Peyer's patch (tissue), 4 donors: ENCODE results near the gene IGDCC3. TPM values are rescaled to one million over a fixed set of nuclear protein-coding genes. Genes with fewer than 3 reads are reported as not detected.
A peak's percentile ranks its signal among the peaks of the same experiment; 100 is the strongest.

Experiments used
- DNase-seq, 3 donors: peaks; one replicate each; pipeline ENCODE4 v3.0.0-alpha.2; 2017 to 2019
- H3K27ac ChIP-seq, 4 donors: fragments of 200-600 bp; sonication (generic); one replicate each; pipeline ENCODE4 v1.5.1; 2016 to 2019
- H3K27me3 ChIP-seq, 2 donors: fragments of 200-600 bp; sonication (generic); one replicate each; pipeline ENCODE4 v1.5.1; 2019
- H3K36me3 ChIP-seq, 3 donors: fragments of 200-600 bp; sonication (generic); one replicate each; pipeline ENCODE4 v1.5.1; 2016 to 2019
- H3K4me1 ChIP-seq, 4 donors: fragments of 200-600 bp; sonication (generic); one replicate each; pipeline ENCODE4 v1.5.1; 2016 to 2019
- H3K4me3 ChIP-seq, 4 donors: fragments of 200-600 bp; sonication (generic); 1 replicate in 3 of 4; 2 replicates in 1 of 4; pipeline ENCODE4 v1.5.1; 2016 to 2019; ENCODE audit warnings: mild to moderate bottlenecking in 1 of 4
- H3K9me3 ChIP-seq, 4 donors: fragments of 200-600 bp; sonication (generic); one replicate each; pipeline ENCODE4 v1.5.1; 2016 to 2019; ENCODE audit warnings: mild to moderate bottlenecking in 1 of 4
- POLR2A ChIP-seq, 2 donors: fragments of 450-650 bp; IDR thresholded peaks; one replicate each; pipeline ENCODE4 v1.5.1; 2017; ENCODE audit warnings: antibody characterized with exemption in 2 of 2, mild to moderate bottlenecking in 2 of 2, moderate library complexity in 2 of 2
- total RNA-seq, 4 donors: library from RNA; depleted of rRNA; stranded (reverse); fragments of >200 nt; gene quantifications; one replicate each; pipeline ENCODE4 v1.1.0, GENCODE V29; 2016
- TF ChIP-seq, protein P1 (sequence below), 6 experiments: fragments of 450-650 bp in 4 of 6; fragments of 200-600 bp in 2 of 6; sonication (generic) in 1 of 6; IDR thresholded peaks; one replicate each; pipeline ENCODE4 v1.5.1; 2017 to 2019; ENCODE audit warnings: antibody characterized with exemption in 6 of 6, mild to moderate bottlenecking in 3 of 6, moderate library complexity in 1 of 6

The IGDCC3 gene
- total RNA-seq, 4 donors from 2014 or later, result not detected

DNA sequence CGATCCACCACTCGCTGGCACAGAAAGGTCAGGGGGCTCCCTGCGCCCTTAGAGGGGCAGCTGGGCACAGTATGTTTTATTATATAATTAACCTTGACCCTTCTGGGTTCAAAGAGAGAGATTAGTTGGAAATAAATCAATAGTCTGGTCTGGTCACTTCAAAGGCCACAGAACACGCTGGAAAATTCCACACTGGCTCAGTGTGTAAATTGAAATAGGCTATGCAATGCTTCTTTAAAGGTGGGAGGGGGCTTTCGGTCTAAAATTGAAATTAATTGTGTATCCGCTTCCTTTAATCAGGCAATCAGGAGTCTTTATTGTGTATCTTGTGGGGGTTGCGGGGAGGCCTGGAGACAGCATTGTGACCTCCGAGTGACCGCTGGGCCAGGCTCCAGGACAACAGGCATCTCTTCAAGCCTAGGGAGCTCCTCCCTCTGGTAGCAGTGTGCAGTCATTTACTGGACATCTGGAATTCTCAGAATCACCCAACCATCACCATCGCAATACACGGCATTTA, 65.3 kb downstream of the IGDCC3 start:
- H3K4me1 ChIP-seq, result no peaks in the 10 kb centered on the region
- H3K27ac ChIP-seq, result no peak overlapping the region
- no peaks in the 10 kb centered on the region for H3K36me3 ChIP-seq
- no peak for TF ChIP-seq POLR2A (IDR thresholded peaks at IDR 0.05)
- TF ChIP-seq, protein P1, sequence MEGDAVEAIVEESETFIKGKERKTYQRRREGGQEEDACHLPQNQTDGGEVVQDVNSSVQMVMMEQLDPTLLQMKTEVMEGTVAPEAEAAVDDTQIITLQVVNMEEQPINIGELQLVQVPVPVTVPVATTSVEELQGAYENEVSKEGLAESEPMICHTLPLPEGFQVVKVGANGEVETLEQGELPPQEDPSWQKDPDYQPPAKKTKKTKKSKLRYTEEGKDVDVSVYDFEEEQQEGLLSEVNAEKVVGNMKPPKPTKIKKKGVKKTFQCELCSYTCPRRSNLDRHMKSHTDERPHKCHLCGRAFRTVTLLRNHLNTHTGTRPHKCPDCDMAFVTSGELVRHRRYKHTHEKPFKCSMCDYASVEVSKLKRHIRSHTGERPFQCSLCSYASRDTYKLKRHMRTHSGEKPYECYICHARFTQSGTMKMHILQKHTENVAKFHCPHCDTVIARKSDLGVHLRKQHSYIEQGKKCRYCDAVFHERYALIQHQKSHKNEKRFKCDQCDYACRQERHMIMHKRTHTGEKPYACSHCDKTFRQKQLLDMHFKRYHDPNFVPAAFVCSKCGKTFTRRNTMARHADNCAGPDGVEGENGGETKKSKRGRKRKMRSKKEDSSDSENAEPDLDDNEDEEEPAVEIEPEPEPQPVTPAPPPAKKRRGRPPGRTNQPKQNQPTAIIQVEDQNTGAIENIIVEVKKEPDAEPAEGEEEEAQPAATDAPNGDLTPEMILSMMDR (IDR thresholded peaks at IDR 0.05), result no peak
- no peak overlapping the region for H3K4me3 ChIP-seq
- DNase-seq, result no peak
- H3K9me3 ChIP-seq, result no peaks in the 10 kb centered on the region
- no peaks in the 10 kb centered on the region for H3K27me3 ChIP-seq

DNA sequence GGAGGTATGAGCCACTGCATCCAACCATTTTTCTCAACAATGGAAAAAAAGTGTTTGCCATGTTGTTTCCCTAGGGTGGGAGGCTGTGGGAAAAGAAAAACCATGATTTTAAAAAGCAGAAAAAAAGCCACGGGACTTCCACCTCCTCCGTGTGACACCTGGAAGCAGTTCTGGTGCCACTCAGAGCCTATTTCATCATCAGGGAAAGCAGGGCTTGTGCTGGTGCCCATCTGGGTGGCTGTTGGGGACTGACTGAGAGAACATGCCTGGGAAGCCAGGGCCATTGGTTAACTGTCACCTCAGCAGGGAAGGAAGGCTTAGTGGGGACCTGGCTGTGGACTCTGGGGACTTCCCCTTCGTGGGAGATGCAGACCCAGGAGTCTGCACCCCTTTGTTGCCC, 66.0 kb downstream of the IGDCC3 start:
- Histone ChIP-seq H3K9me3 (no peaks in the 10 kb centered on the region), H3K4me1 (no peaks in the 10 kb centered on the region), H3K4me3 (no peak overlapping the region), H3K27me3 (no peaks in the 10 kb centered on the region), H3K27ac (no peak overlapping the region), H3K36me3 (no peaks in the 10 kb centered on the region)
- no peak for DNase-seq
- TF ChIP-seq, protein P1 (IDR thresholded peaks at IDR 0.05), result no peak
- TF ChIP-seq POLR2A (IDR thresholded peaks at IDR 0.05), result no peak

GRCh38 chr15:65310431-65311137, 67.2 kb downstream of the IGDCC3 start:
- no peaks in the 10 kb centered on the region for H3K4me1 ChIP-seq
- H3K27me3 ChIP-seq, result no peaks in the 10 kb centered on the region
- H3K9me3 ChIP-seq, result no peaks in the 10 kb centered on the region
- peak overlapping the region in 2 of 4 donors; percentile 30 to 39 for H3K27ac ChIP-seq
- no peak overlapping the region for H3K4me3 ChIP-seq
- no peak for DNase-seq
- TF ChIP-seq, protein P1 (IDR thresholded peaks at IDR 0.05), result no peak
- TF ChIP-seq POLR2A (IDR thresholded peaks at IDR 0.05), result no peak
- H3K36me3 ChIP-seq, result no peaks in the 10 kb centered on the region

DNA sequence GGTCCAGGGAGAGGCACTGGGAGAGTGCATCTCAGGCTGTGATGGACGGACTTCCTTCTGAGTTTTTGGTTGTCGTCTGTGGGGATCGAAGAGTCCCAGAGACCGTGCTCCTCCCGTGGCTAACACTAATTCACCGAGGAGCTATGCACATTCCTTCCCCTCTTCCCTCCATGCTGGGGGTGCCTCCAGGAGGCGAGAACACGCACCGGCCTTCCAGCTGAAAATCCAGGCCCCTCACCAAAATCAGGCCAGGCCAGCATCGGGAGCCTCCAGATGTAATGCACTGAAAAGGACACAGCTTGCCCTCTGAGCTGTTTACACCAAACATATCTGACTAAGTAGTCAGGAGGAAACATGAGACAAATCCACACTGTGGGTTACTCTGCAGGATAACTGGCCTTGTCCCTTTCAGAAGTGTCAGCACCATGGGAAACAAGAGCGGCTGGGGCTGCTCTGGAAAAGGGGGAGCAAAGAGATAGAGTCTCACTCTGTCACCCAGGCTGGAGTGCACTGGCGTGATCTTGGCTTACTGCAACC, 67.9 kb downstream of the IGDCC3 start:
- H3K9me3 ChIP-seq, result no peaks in the 10 kb centered on the region
- H3K4me3 ChIP-seq, result no peak overlapping the region
- TF ChIP-seq, protein P1 (IDR thresholded peaks at IDR 0.05), result no peak
- TF ChIP-seq POLR2A (IDR thresholded peaks at IDR 0.05), result no peak

GRCh38 chr15:65307978-65308377, 69.8 kb downstream of the IGDCC3 start:
- TF ChIP-seq, protein P1 (IDR thresholded peaks at IDR 0.05), result no peak
- TF ChIP-seq POLR2A (IDR thresholded peaks at IDR 0.05), result no peak
- no peaks in the 10 kb centered on the region for H3K27me3 ChIP-seq
- no peaks in the 10 kb centered on the region for H3K9me3 ChIP-seq
- H3K27ac ChIP-seq, result no peak overlapping the region
- H3K4me3 ChIP-seq, result no peak overlapping the region
- H3K4me1 ChIP-seq, result peaks cover 0 to 6% (median 0%) of the 10 kb centered on the region in 4 donors
- no peak for DNase-seq
- H3K36me3 ChIP-seq, result no peaks in the 10 kb centered on the region

More for the DNA sequence above, 67.9 kb downstream of the IGDCC3 start:
- DNase-seq, result no peak
- Histone ChIP-seq H3K27ac (peak overlapping the region in 2 of 4 donors; percentile 30 to 39), H3K27me3 (no peaks in the 10 kb centered on the region), H3K36me3 (no peaks in the 10 kb centered on the region), H3K4me1 (no peaks in the 10 kb centered on the region)
